Esophagus muscularis mucosa (tissue), 4 donors: ENCODE data around the gene AHNAK2. TPM values are rescaled to one million over a fixed set of nuclear protein-coding genes. Genes with fewer than 3 reads are reported as not detected.

ENCODE experiments used
- DNase-seq: peaks from one replicate; pipeline ENCODE4 v3.0.0-alpha.2; 2017; ENCODE audit errors: extremely low spot score
- H3K27ac ChIP-seq, 4 donors: fragments of 200-600 bp; sonication (generic); replicated peaks in 1 of 4; 1 replicate in 3 of 4; 2 replicates in 1 of 4; pipeline ENCODE4 v1.5.1; 2016 to 2019; ENCODE audit warnings: mild to moderate bottlenecking in 1 of 4
- H3K27me3 ChIP-seq, 4 donors: fragments of 200-600 bp; sonication (generic); one replicate each; pipeline versions ENCODE4 v1.5.1 to v1.6.0; 2016 to 2019
- H3K36me3 ChIP-seq, 4 donors: fragments of 200-600 bp; sonication (generic); one replicate each; pipeline ENCODE4 v1.5.1; 2016 to 2019
- H3K4me1 ChIP-seq, 4 donors: fragments of 200-600 bp; sonication (generic); one replicate each; pipeline ENCODE4 v1.5.1; 2016 to 2019
- H3K4me3 ChIP-seq, 4 donors: fragments of 200-600 bp; sonication (generic); 1 replicate in 2 of 4; 2 replicates in 2 of 4; pipeline ENCODE4 v1.5.1; 2016 to 2019; ENCODE audit warnings: mild to moderate bottlenecking in 4 of 4, moderate library complexity in 1 of 4
- H3K9me3 ChIP-seq, 4 donors: fragments of 200-600 bp; sonication (generic); 1 replicate in 3 of 4; 2 replicates in 1 of 4; pipeline ENCODE4 v1.5.1; 2016 to 2019
- CTCF ChIP-seq, 3 experiments: fragments of 200-600 bp in 2 of 3; fragments of 450-650 bp in 1 of 3; sonication (generic) in 2 of 3; IDR thresholded peaks; one replicate each; pipeline ENCODE4 v1.5.1; 2017 to 2019; ENCODE audit warnings: antibody characterized with exemption in 3 of 3, mild to moderate bottlenecking in 2 of 3, moderate library complexity in 1 of 3
- EP300 ChIP-seq: sonication (generic); formaldehyde crosslinking; IDR thresholded peaks from one replicate; pipeline ENCODE4 v1.6.1; 2017; ENCODE audit warnings: antibody characterized with exemption
- POLR2A ChIP-seq: fragments of 450-650 bp; IDR thresholded peaks from one replicate; pipeline ENCODE4 v1.6.1; 2017; ENCODE audit warnings: antibody characterized with exemption, moderate library complexity, mild to moderate bottlenecking, low read depth
- POLR2AphosphoS5 ChIP-seq, 2 donors: sonication (generic); formaldehyde crosslinking; IDR thresholded peaks; one replicate each; pipeline ENCODE4 v1.6.1; 2017; ENCODE audit warnings: antibody characterized with exemption in 2 of 2
- WGBS: methylation state at CpG from one replicate; pipeline ENCODE4 v1.1.5; 2018; 5-methylcytosine and 5-hydroxymethylcytosine counted together
- intact Hi-C: fragments of 100-400 bp; cut with DNase I; formaldehyde crosslinking; loops from one replicate; pipeline ENCODE4 v1.15.1; 2023
- total RNA-seq, 4 donors: library from RNA; depleted of rRNA; stranded (reverse); fragments of >200 nt; gene quantifications; one replicate each; pipeline versions ENCODE4 v1.1.0 to v1.2.1, GENCODE V29; 2016

Gene AHNAK2
- total RNA-seq, 4 donors from 2014 or later = 95.3 to 277 (median 195) TPM

- WGBS = 92% methylated on average over 5 of the region's 6 CpGs
- no peak overlapping the region for H3K27ac ChIP-seq
- H3K4me1 ChIP-seq = no peaks in the 10 kb centered on the region
- H3K4me3 ChIP-seq = no peak overlapping the region
- no peaks in the 10 kb centered on the region for H3K9me3 ChIP-seq
- DNase-seq = no peak
- intact Hi-C loops = no loop called here
- no peak for TF ChIP-seq EP300
- TF ChIP-seq POLR2A = no peak
- TF ChIP-seq CTCF (IDR thresholded peaks at IDR 0.05) = no peak
- TF ChIP-seq POLR2AphosphoS5 (IDR thresholded peaks at IDR 0.05) = no peak
- no peaks in the 10 kb centered on the region for H3K27me3 ChIP-seq
- H3K36me3 ChIP-seq = peaks cover 3 to 60% (median 37%) of the 10 kb centered on the region in 4 donors
These were observed 16.8 kb upstream of the AHNAK2 start for GRCh38 chr14:104994978-104995377.

- H3K36me3 ChIP-seq = peaks cover 3 to 69% (median 38%) of the 10 kb centered on the region in 4 donors
- intact Hi-C loops = no loop called here
- WGBS = 89% methylated on average over 17 of the region's 22 CpGs
- TF ChIP-seq CTCF (IDR thresholded peaks at IDR 0.05) (no peak), EP300 (no peak), POLR2AphosphoS5 (IDR thresholded peaks at IDR 0.05) (no peak), POLR2A (no peak)
- no peaks in the 10 kb centered on the region for H3K27me3 ChIP-seq
- no peak for DNase-seq
- H3K9me3 ChIP-seq = no peaks in the 10 kb centered on the region
- H3K4me1 ChIP-seq = no peaks in the 10 kb centered on the region
- H3K27ac ChIP-seq = no peak overlapping the region
- no peak overlapping the region for H3K4me3 ChIP-seq
These were observed 15.8 kb upstream of the AHNAK2 start for GRCh38 chr14:104993808-104994591.

- Histone ChIP-seq H3K27ac (no peak overlapping the region), H3K27me3 (no peaks in the 10 kb centered on the region), H3K4me3 (no peak overlapping the region), H3K4me1 (no peaks in the 10 kb centered on the region), H3K36me3 (peaks cover 3 to 69% (median 38%) of the 10 kb centered on the region in 4 donors), H3K9me3 (no peaks in the 10 kb centered on the region)
- no peak for DNase-seq
- no peak for TF ChIP-seq POLR2A
- TF ChIP-seq EP300 = no peak
- TF ChIP-seq POLR2AphosphoS5 (IDR thresholded peaks at IDR 0.05) = no peak
- TF ChIP-seq CTCF (IDR thresholded peaks at IDR 0.05) = no peak
- WGBS = 92% methylated on average over 12 of the region's 12 CpGs
- intact Hi-C loops = no loop called here
These were observed 15.1 kb upstream of the AHNAK2 start for GRCh38 chr14:104993306-104993705.

GRCh38 chr14:104992501-104992900 is 14.3 kb upstream of the AHNAK2 start:
- Histone ChIP-seq H3K27ac (no peak overlapping the region), H3K27me3 (no peaks in the 10 kb centered on the region), H3K4me1 (no peaks in the 10 kb centered on the region), H3K36me3 (peaks cover 3 to 69% (median 38%) of the 10 kb centered on the region in 4 donors), H3K9me3 (no peaks in the 10 kb centered on the region), H3K4me3 (no peak overlapping the region)
- 93% methylated on average over 11 of the region's 11 CpGs for WGBS
- no peak for DNase-seq
- intact Hi-C loops = no loop called here
- TF ChIP-seq CTCF (IDR thresholded peaks at IDR 0.05) = no peak
- no peak for TF ChIP-seq POLR2A
- no peak for TF ChIP-seq EP300
- no peak for TF ChIP-seq POLR2AphosphoS5 (IDR thresholded peaks at IDR 0.05)

GRCh38 chr14:104991896-104992230 is 13.7 kb upstream of the AHNAK2 start:
- H3K27ac ChIP-seq = no peak overlapping the region
- H3K36me3 ChIP-seq = peaks cover 3 to 69% (median 38%) of the 10 kb centered on the region in 4 donors
- no peak for DNase-seq
- no peaks in the 10 kb centered on the region for H3K27me3 ChIP-seq
- intact Hi-C loops = no loop called here
- TF ChIP-seq CTCF (IDR thresholded peaks at IDR 0.05) (no peak), EP300 (no peak), POLR2AphosphoS5 (IDR thresholded peaks at IDR 0.05) (no peak), POLR2A (no peak)
- peaks cover 1 to 5% (median 4%) of the 10 kb centered on the region in 4 donors for H3K4me1 ChIP-seq
- 95% methylated on average over 34 of the region's 34 CpGs for WGBS
- H3K9me3 ChIP-seq = no peaks in the 10 kb centered on the region
- H3K4me3 ChIP-seq = no peak overlapping the region
